ENCODE results near the gene KIF12. TPM values are rescaled to one million over a fixed set of nuclear protein-coding genes. Genes with fewer than 3 reads are reported as not detected.
"Not testable (repeated sequence)": the region's sequence is repeated elsewhere in the genome, so short reads cannot be mapped to it uniquely, and the experiment has no call there.

The KIF12 gene
- polyA plus RNA-seq, 1 donor, result 136 TPM

DNA sequence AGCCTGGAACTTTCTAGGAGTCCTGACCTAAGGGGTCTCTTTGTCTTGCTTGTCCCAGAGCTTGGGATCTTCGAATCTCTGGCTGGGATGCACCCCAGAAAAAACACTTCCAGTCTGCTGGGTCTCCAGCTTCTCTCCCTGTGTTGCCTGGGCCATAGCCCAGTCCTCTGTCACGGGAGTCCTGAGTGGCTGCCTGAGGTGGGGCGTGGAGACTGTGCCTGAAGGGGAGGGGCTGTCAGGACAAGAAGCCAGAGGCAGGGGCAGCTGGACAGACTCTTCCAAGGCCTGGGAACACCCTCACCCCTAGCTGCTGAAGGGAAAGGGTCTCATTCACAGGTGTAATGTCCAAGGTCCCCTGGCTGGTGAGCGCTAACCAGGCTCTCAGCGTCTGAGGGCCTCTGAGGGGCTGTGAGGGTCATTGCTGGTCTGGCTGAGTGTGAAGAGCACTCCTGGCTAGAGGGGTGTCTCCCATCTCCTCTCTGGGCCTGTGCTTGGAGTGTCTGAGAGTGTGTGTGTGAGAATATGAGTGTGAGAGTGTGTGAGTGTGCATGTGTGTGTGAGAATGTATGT lies 35.8 kb upstream of the KIF12 start:
- Histone ChIP-seq H3K27me3 (ENCODE audit: control insufficient read depth, insufficient read depth, low read length) (no peaks in the 10 kb centered on the region), H3K36me3 (ENCODE audit: control insufficient read depth, insufficient read depth, low read length) (no peaks in the 10 kb centered on the region), H3K9me3 (ENCODE audit: control insufficient read depth, low read depth, low read length) (no peaks in the 10 kb centered on the region), H3K4me1 (ENCODE audit: control insufficient read depth, insufficient read depth, low read length) (no peaks in the 10 kb centered on the region), H3K4me3 (ENCODE audit: low read length) (no peak overlapping the region), H3K27ac (ENCODE audit: low read length) (no peak overlapping the region)
- DNase-seq, result no peak
- no CpG with 5 or more reads among the region's 5 CpGs for WGBS (ENCODE audit: insufficient coverage, low lambda C conversion rate)

DNA sequence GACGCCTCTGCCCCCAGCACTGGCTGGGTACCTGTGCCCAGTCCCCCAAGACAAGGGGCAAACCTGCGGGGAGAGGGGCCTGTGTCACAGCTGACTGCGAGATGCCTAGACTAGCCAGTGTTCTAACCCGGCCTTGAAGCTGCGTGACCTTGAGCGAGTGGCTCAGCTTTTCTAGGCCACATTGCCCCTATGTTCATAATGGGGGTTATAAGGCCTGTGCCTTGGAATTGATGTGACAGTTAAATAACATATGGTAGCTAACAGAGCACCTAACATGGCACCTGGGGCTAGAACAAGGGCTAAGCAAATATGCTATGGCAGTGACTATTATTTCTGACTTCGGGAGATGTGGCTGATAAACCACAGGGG lies 33.4 kb upstream of the KIF12 start:
- DNase-seq, result no peak
- no peaks in the 10 kb centered on the region for H3K9me3 ChIP-seq (ENCODE audit: control insufficient read depth, low read depth, low read length)
- H3K36me3 ChIP-seq (ENCODE audit: control insufficient read depth, insufficient read depth, low read length), result no peaks in the 10 kb centered on the region
- no peaks in the 10 kb centered on the region for H3K27me3 ChIP-seq (ENCODE audit: control insufficient read depth, insufficient read depth, low read length)
- H3K4me1 ChIP-seq (ENCODE audit: control insufficient read depth, insufficient read depth, low read length), result no peaks in the 10 kb centered on the region
- H3K27ac ChIP-seq (ENCODE audit: low read length), result no peak overlapping the region
- no peak overlapping the region for H3K4me3 ChIP-seq (ENCODE audit: low read length)
- WGBS (ENCODE audit: insufficient coverage, low lambda C conversion rate), result no CpG with 5 or more reads among the region's 7 CpGs

DNA sequence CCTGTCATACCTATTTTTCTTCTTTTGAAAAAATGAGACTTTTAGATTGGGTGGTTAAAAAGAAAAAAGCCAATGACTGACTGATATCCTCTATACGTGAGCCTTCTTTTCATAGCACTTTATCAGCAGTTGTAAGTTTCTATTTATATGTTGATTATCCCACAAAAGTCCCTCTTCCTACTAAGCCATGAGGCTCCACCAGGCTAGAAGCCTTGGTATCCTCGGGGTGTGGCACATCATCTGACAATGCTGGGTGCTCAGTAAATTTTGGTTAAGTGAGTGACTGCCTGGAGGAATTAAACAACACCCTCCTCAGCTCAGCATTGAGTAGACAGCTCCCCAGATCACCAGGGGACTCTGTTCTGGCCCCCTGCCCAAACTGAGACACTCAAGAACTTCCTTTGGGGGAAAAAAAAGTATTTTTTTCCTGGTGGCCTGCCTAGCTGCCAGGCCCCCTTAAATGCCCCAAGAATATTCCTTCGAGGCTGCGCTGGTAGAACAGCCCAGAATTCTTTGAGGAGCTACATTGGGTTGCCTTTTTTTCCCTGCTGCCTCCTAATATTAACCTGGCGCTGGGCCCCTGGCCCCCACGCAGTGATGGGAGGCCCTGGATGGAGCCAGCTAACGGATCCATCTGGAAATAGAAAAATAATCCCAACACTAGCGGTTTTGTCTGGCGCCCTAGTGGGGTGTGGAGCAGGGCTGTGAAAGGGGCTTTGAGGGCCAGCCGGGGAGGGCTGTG lies 32.9 kb upstream of the KIF12 start:
- Histone ChIP-seq H3K27ac (ENCODE audit: low read length) (no peak overlapping the region), H3K27me3 (ENCODE audit: control insufficient read depth, insufficient read depth, low read length) (no peaks in the 10 kb centered on the region), H3K4me1 (ENCODE audit: control insufficient read depth, insufficient read depth, low read length) (no peaks in the 10 kb centered on the region), H3K36me3 (ENCODE audit: control insufficient read depth, insufficient read depth, low read length) (no peaks in the 10 kb centered on the region), H3K9me3 (ENCODE audit: control insufficient read depth, low read depth, low read length) (no peaks in the 10 kb centered on the region), H3K4me3 (ENCODE audit: low read length) (no peak overlapping the region)
- WGBS (ENCODE audit: insufficient coverage, low lambda C conversion rate), result no CpG with 5 or more reads among the region's 10 CpGs
- DNase-seq, result no peak

- Histone ChIP-seq H3K36me3 (ENCODE audit: control insufficient read depth, insufficient read depth, low read length) (no peaks in the 10 kb centered on the region), H3K4me1 (ENCODE audit: control insufficient read depth, insufficient read depth, low read length) (no peaks in the 10 kb centered on the region), H3K27me3 (ENCODE audit: control insufficient read depth, insufficient read depth, low read length) (no peaks in the 10 kb centered on the region), H3K9me3 (ENCODE audit: control insufficient read depth, low read depth, low read length) (no peaks in the 10 kb centered on the region), H3K4me3 (ENCODE audit: low read length) (no peak overlapping the region), H3K27ac (ENCODE audit: low read length) (no peak overlapping the region)
- no peak for DNase-seq
- 88% methylated on average over 1 of the region's 4 CpGs for WGBS (ENCODE audit: insufficient coverage, low lambda C conversion rate)
Measured at GRCh38 chr9:114130624-114131277, 31.7 kb upstream of the KIF12 start.

- H3K27ac ChIP-seq (ENCODE audit: low read length), result no peak overlapping the region
- H3K4me1 ChIP-seq (ENCODE audit: control insufficient read depth, insufficient read depth, low read length), result no peaks in the 10 kb centered on the region
- H3K9me3 ChIP-seq (ENCODE audit: control insufficient read depth, low read depth, low read length), result no peaks in the 10 kb centered on the region
- no peak for DNase-seq
- no peak overlapping the region for H3K4me3 ChIP-seq (ENCODE audit: low read length)
- WGBS (ENCODE audit: insufficient coverage, low lambda C conversion rate), result no CpG with 5 or more reads among the region's 7 CpGs
- no peaks in the 10 kb centered on the region for H3K27me3 ChIP-seq (ENCODE audit: control insufficient read depth, insufficient read depth, low read length)
- H3K36me3 ChIP-seq (ENCODE audit: control insufficient read depth, insufficient read depth, low read length), result no peaks in the 10 kb centered on the region
Measured at GRCh38 chr9:114130141-114130540, 31.0 kb upstream of the KIF12 start.

DNA sequence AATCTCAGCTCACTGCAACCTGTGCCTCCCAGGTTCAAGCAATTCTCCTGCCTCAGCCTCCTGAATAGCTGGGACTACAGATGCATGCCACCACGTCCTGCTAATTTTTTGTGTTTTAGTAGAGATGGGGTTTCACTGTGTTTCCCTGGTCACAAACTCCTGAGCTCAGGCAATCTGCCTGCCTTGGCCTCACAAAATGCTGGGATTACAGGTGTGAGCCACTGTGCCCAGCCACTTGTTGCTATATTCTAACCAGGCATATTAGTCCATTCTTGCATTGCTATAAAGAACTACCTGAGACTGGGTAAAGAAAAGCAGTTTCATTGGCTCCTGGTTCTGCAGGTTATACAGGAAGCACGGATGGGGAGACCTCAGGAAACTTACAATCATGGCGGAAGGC lies 29.7 kb upstream of the KIF12 start:
- DNase-seq; H3K4me3 ChIP-seq (ENCODE audit: low read length); H3K36me3 ChIP-seq (ENCODE audit: control insufficient read depth, insufficient read depth, low read length); H3K27ac ChIP-seq (ENCODE audit: low read length); H3K9me3 ChIP-seq (ENCODE audit: control insufficient read depth, low read depth, low read length); H3K27me3 ChIP-seq (ENCODE audit: control insufficient read depth, insufficient read depth, low read length): not testable (repeated sequence)
- WGBS (ENCODE audit: insufficient coverage, low lambda C conversion rate), result 83% methylated on average over 1 of the region's 3 CpGs
- H3K4me1 ChIP-seq (ENCODE audit: control insufficient read depth, insufficient read depth, low read length), result peaks cover 11% of the 10 kb centered on the region

DNA sequence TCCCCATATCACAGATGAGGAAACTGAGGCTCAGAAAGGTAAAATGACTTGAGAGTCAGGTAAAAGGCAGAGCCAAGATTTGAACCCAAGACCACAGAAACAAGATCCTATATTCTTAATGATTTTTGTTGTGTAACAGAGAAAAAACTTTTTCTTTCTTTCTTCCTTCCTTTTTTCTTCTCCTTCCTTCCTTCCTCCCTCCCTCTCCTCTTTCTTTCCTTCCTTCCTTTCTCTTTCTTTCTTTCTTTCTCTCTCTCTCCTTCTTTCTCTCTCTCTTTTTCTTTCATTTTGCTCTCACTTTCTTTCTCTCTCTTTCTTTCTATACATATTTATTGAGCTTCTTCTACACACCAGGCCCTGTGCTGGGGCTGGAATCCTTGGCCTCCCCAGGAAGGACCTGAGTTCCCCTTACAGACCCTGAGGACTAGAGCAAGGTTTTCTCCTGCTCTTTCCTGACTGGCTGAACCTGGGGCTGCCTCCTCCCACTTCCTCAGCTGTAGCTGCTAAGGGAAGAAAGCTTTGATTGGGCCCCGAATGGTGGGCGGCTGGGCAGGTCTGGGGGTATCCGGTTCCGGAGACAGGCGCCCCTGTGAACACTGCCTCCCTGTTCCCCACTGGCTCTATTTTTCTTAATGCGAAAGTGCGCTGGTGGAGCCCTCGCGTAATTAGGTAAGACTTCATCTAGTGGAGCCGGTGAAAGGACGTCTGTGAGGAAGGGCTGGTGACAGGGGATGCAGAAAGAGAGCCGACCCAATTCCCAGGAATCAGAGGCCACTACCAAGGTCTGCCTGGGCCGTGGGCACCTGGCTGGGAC lies 27.4 kb upstream of the KIF12 start:
- Histone ChIP-seq H3K27ac (ENCODE audit: low read length) (no peak overlapping the region), H3K4me1 (ENCODE audit: control insufficient read depth, insufficient read depth, low read length) (peaks cover 24% of the 10 kb centered on the region), H3K9me3 (ENCODE audit: control insufficient read depth, low read depth, low read length) (no peaks in the 10 kb centered on the region), H3K36me3 (ENCODE audit: control insufficient read depth, insufficient read depth, low read length) (no peaks in the 10 kb centered on the region), H3K4me3 (ENCODE audit: low read length) (no peak overlapping the region), H3K27me3 (ENCODE audit: control insufficient read depth, insufficient read depth, low read length) (no peaks in the 10 kb centered on the region)
- WGBS (ENCODE audit: insufficient coverage, low lambda C conversion rate), result no CpG with 5 or more reads among the region's 13 CpGs
- DNase-seq, result no peak

GRCh38 chr9:114125476-114126013 lies 26.5 kb upstream of the KIF12 start:
- WGBS (ENCODE audit: insufficient coverage, low lambda C conversion rate), result no CpG with 5 or more reads among the region's 10 CpGs
- H3K27me3 ChIP-seq (ENCODE audit: control insufficient read depth, insufficient read depth, low read length), result no peaks in the 10 kb centered on the region
- no peak overlapping the region for H3K27ac ChIP-seq (ENCODE audit: low read length)
- H3K4me1 ChIP-seq (ENCODE audit: control insufficient read depth, insufficient read depth, low read length), result peaks cover 30% of the 10 kb centered on the region
- H3K9me3 ChIP-seq (ENCODE audit: control insufficient read depth, low read depth, low read length), result no peaks in the 10 kb centered on the region
- no peak for DNase-seq
- no peak overlapping the region for H3K4me3 ChIP-seq (ENCODE audit: low read length)
- no peaks in the 10 kb centered on the region for H3K36me3 ChIP-seq (ENCODE audit: control insufficient read depth, insufficient read depth, low read length)

DNA sequence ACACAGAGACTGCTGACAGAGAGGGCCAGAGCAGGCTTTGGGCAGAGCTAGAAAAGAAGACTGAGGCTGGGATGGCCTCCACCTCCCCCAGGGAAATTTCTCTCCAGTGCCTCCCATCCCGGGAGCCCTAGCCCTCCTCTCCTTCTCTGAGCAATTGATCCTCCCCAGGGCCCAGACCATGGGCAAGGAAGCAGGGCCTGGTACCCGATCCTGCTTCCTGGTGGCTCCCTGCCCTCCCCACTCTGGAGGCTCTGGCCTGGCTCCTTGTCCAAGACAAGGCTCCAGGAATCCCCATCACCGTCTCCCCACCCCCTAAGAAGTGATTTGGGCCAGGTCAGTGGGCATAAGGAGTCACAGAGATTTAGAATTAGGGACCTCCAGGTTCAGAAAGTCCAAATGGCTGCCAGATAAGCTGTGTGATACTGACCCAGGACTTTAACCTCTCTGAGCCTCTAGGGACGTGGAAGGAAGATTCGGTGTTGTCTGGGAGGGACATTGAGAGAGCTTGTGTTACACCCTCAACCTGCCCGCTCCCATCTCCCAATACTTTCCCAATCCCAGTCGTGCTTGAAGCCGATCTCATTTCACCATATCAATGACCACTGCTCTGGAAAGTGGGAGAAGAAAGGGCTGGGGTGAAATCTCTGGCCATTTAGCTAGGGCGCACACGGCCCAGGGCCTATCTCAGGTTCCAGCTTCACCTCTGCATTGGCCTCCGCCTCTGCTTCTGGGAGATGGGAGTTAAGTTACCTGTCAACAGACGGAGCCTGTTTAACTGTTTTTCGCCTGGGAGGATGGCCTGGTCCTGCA lies 25.8 kb upstream of the KIF12 start:
- no peak overlapping the region for H3K4me3 ChIP-seq (ENCODE audit: low read length)
- no peaks in the 10 kb centered on the region for H3K9me3 ChIP-seq (ENCODE audit: control insufficient read depth, low read depth, low read length)
- H3K27me3 ChIP-seq (ENCODE audit: control insufficient read depth, insufficient read depth, low read length), result no peaks in the 10 kb centered on the region
- DNase-seq, result no peak
- H3K36me3 ChIP-seq (ENCODE audit: control insufficient read depth, insufficient read depth, low read length), result no peaks in the 10 kb centered on the region
- no peak overlapping the region for H3K27ac ChIP-seq (ENCODE audit: low read length)
- peaks cover 36% of the 10 kb centered on the region for H3K4me1 ChIP-seq (ENCODE audit: control insufficient read depth, insufficient read depth, low read length)
- WGBS (ENCODE audit: insufficient coverage, low lambda C conversion rate), result no CpG with 5 or more reads among the region's 13 CpGs
